K562 (cell line): Measurements from ENCODE around the gene CRY2. TPM values are rescaled to one million over a fixed set of nuclear protein-coding genes. Genes with fewer than 3 reads are reported as not detected.

ENCODE experiments used
- ARID2 ChIP-seq: fragments of 450-650 bp; IDR thresholded peaks from 2 replicates; pipeline ENCODE4 v1.6.1; 2017; ENCODE audit warnings: antibody characterized with exemption, mild to moderate bottlenecking
- FOS ChIP-seq: IDR thresholded peaks from 3 replicates; pipeline ENCODE4 v1.6.1; 2011; ENCODE audit not compliant: insufficient read length; ENCODE audit errors: extremely low read depth
- HDAC1 ChIP-seq, 2 experiments: fragments of 450-650 bp; IDR thresholded peaks; 2 replicates each; pipeline ENCODE4 v1.6.1; 2016 to 2017; ENCODE audit warnings: inconsistent platforms in 1 of 2, mild to moderate bottlenecking in 1 of 2, moderate library complexity in 1 of 2
- HNRNPK ChIP-seq: fragments of 200-400 bp; formaldehyde crosslinking; IDR thresholded peaks from one replicate; pipeline ENCODE4 v1.6.1; 2018; ENCODE audit warnings: mild to moderate bottlenecking, low read depth, low read length; ENCODE audit not compliant: poor library complexity, severe bottlenecking
- KAT7 ChIP-seq: sonication (generic); formaldehyde crosslinking; IDR thresholded peaks from 2 replicates; pipeline ENCODE4 v1.8.0; 2022; ENCODE audit warnings: missing genetic modification reagents, mild to moderate bottlenecking, borderline replicate concordance
- KDM4B ChIP-seq, 2 experiments: fragments of 450-650 bp in 1 of 2; sonication (generic) in 1 of 2; IDR thresholded peaks; 2 replicates each; pipeline ENCODE4 v1.6.1; 2016 to 2017; ENCODE audit warnings: borderline replicate concordance in 2 of 2, antibody characterized with exemption in 1 of 2, low read depth in 1 of 2, mild to moderate bottlenecking in 1 of 2
- MECOM ChIP-seq: fragments of 250-450 bp; sonication (Bioruptor Pico); IDR thresholded peaks from 2 replicates; pipeline ENCODE4 v1.8.0; 2022; ENCODE audit warnings: inconsistent platforms
- NR3C1 ChIP-seq: sonication (generic); formaldehyde crosslinking; IDR thresholded peaks from 2 replicates; pipeline ENCODE4 v1.8.1; 2022; ENCODE audit warnings: missing genetic modification reagents
- PML ChIP-seq: IDR thresholded peaks from 2 replicates; pipeline ENCODE4 v1.6.1; 2012; ENCODE audit warnings: low read length, inconsistent platforms
- PPARD ChIP-seq: fragments of 250-450 bp; sonication (Bioruptor Pico); IDR thresholded peaks from 2 replicates; pipeline ENCODE4 v1.8.0; 2022; ENCODE audit warnings: inconsistent platforms, mild to moderate bottlenecking, moderate library complexity
- RBBP5 ChIP-seq: fragments of 200-600 bp; sonication (generic); IDR thresholded peaks from 2 replicates; pipeline ENCODE4 v1.6.1; 2012; ENCODE audit warnings: borderline replicate concordance, mild to moderate bottlenecking, low read length, control low read depth, inconsistent platforms; ENCODE audit not compliant: insufficient read depth, poor library complexity, severe bottlenecking
- SMARCA5 ChIP-seq: fragments of 450-650 bp; IDR thresholded peaks from 2 replicates; pipeline ENCODE4 v1.6.1; 2016
- SMARCC2 ChIP-seq: fragments of 450-650 bp; IDR thresholded peaks from 2 replicates; pipeline ENCODE4 v1.6.1; 2017; ENCODE audit warnings: antibody characterized with exemption, moderate library complexity, mild to moderate bottlenecking, low read depth
- SREBF1 ChIP-seq: fragments of 150-350 bp; IDR thresholded peaks from 2 replicates; pipeline ENCODE4 v1.6.1; 2014; ENCODE audit warnings: antibody characterized with exemption, low read depth, low read length, borderline replicate concordance
- TARDBP ChIP-seq: fragments of 450-650 bp; IDR thresholded peaks from 2 replicates; pipeline ENCODE4 v1.6.1; 2016
- ZNF140 ChIP-seq: fragments of 250-450 bp; sonication (Bioruptor Pico); IDR thresholded peaks from 2 replicates; pipeline ENCODE4 v1.8.0; 2021; ENCODE audit warnings: moderate library complexity, mild to moderate bottlenecking, inconsistent platforms
- ZNF274 ChIP-seq: IDR thresholded peaks from 2 replicates; pipeline ENCODE4 v1.6.1; 2011; ENCODE audit warnings: low read depth, mild to moderate bottlenecking, low read length, moderate library complexity, borderline replicate concordance
- ZNF347 ChIP-seq: fragments of 450-650 bp; formaldehyde crosslinking; IDR thresholded peaks from 2 replicates; pipeline ENCODE4 v1.4.0; 2020; ENCODE audit warnings: low read depth, mild to moderate bottlenecking, moderate library complexity
- ZNF561 ChIP-seq: fragments of 450-650 bp; formaldehyde crosslinking; conservative IDR thresholded peaks from 2 replicates; pipeline ENCODE4 v1.4.0; 2020; ENCODE audit warnings: mild to moderate bottlenecking, moderate library complexity
- ZNF583 ChIP-seq: fragments of 250-450 bp; sonication (Bioruptor Pico); IDR thresholded peaks from 2 replicates; pipeline ENCODE4 v1.4.0; 2020
- polyA plus RNA-seq, 8 experiments: library from polyadenylated mRNA; depleted of rRNA in 4 of 8; stranded (reverse) in 5 of 8; unstranded in 3 of 8; fragments of >200 nt; fragmentation: Nextera tagmentation in 2 of 8; fragmentation: Illumina TruSeq in 1 of 8; extraction: Ambion mirVana in 2 of 8; extraction: Trizol in 1 of 8; gene quantifications; 2 replicates each; pipeline versions ENCODE4 v1.2.1 to v1.2.3, GENCODE V29; 2011 to 2014; ENCODE audit warnings: inconsistent platforms in 1 of 8, missing spikeins in 1 of 8
- total RNA-seq, 7 experiments: library from RNA; depleted of rRNA in 6 of 7; stranded (reverse); fragments of >200 nt in 6 of 7; fragmentation: Illumina TruSeq in 2 of 7; extraction: Trizol in 2 of 7; gene quantifications; 2 replicates each; pipeline versions ENCODE4 v1.2.1 to v1.2.3, GENCODE V29; 2011 to 2021; ENCODE audit warnings: low replicate concordance in 1 of 7
- TF ChIP-seq, protein P1 (sequence below), 2 experiments: IDR thresholded peaks in 1 of 2; conservative IDR thresholded peaks in 1 of 2; 2 replicates each; pipeline ENCODE4 v1.6.1; 2016; ENCODE audit warnings: low read depth in 2 of 2, mild to moderate bottlenecking in 1 of 2, missing compliant biosample characterization in 1 of 2, missing genetic modification characterization in 1 of 2, moderate library complexity in 1 of 2
- TF ChIP-seq, protein P2 (sequence below): fragments of 200-400 bp; formaldehyde crosslinking; IDR thresholded peaks from 2 replicates; pipeline ENCODE4 v1.6.1; 2017; ENCODE audit warnings: mild to moderate bottlenecking, low read depth, low read length, moderate library complexity
- TF ChIP-seq, protein P3 (sequence below): fragments of 250-450 bp; sonication (Bioruptor Pico); IDR thresholded peaks from 2 replicates; pipeline ENCODE4 v1.6.1; 2021; ENCODE audit warnings: mild to moderate bottlenecking

CRY2 gene
- total and polyA plus RNA-seq, 9 of the 15 experiments (the other 6 are each of a cell fraction or from before 2014, with no cell fraction given), result 2.3 to 23.9 (median 14.8) TPM

- TF ChIP-seq KDM4B (IDR thresholded peaks at IDR 0.05; ENCODE audit: borderline replicate concordance in 2 of 2, low read depth in 1 of 2), result no peak
- TF ChIP-seq ARID2, result no peak
- TF ChIP-seq ZNF140 (CRISPR knock-in tag), result no peak
- no peak for TF ChIP-seq KAT7
- no peak; the same call in 1 of the 2 replicates for TF ChIP-seq PML
- peak in 1 of 2 experiments; percentile 82; a peak in 2 of 4 replicates for TF ChIP-seq HDAC1 (IDR thresholded peaks at IDR 0.05)
- TF ChIP-seq TARDBP, result no peak
- TF ChIP-seq, protein P1, sequence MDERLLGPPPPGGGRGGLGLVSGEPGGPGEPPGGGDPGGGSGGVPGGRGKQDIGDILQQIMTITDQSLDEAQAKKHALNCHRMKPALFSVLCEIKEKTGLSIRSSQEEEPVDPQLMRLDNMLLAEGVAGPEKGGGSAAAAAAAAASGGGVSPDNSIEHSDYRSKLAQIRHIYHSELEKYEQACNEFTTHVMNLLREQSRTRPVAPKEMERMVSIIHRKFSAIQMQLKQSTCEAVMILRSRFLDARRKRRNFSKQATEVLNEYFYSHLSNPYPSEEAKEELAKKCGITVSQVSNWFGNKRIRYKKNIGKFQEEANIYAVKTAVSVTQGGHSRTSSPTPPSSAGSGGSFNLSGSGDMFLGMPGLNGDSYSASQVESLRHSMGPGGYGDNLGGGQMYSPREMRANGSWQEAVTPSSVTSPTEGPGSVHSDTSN (CRISPR knock-in tag; IDR thresholded peaks at IDR 0.05; ENCODE audit: low read depth), result no peak
- TF ChIP-seq, protein P1 (tag; conservative IDR thresholded peaks at IDR 0.05; ENCODE audit: low read depth), result peak; percentile 94
- TF ChIP-seq ZNF561, result no peak
- TF ChIP-seq ZNF347 (CRISPR knock-in tag), result no peak
- peak; percentile 96 for TF ChIP-seq MECOM (CRISPR knock-in tag)
- TF ChIP-seq, protein P2, sequence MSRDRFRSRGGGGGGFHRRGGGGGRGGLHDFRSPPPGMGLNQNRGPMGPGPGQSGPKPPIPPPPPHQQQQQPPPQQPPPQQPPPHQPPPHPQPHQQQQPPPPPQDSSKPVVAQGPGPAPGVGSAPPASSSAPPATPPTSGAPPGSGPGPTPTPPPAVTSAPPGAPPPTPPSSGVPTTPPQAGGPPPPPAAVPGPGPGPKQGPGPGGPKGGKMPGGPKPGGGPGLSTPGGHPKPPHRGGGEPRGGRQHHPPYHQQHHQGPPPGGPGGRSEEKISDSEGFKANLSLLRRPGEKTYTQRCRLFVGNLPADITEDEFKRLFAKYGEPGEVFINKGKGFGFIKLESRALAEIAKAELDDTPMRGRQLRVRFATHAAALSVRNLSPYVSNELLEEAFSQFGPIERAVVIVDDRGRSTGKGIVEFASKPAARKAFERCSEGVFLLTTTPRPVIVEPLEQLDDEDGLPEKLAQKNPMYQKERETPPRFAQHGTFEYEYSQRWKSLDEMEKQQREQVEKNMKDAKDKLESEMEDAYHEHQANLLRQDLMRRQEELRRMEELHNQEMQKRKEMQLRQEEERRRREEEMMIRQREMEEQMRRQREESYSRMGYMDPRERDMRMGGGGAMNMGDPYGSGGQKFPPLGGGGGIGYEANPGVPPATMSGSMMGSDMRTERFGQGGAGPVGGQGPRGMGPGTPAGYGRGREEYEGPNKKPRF, result no peak
- TF ChIP-seq NR3C1 (CRISPR knock-in tag), result no peak
- no peak for TF ChIP-seq SREBF1
- TF ChIP-seq SMARCA5, result no peak
- peak; percentile 70 for TF ChIP-seq FOS
- TF ChIP-seq PPARD (CRISPR knock-in tag), result no peak
- TF ChIP-seq, protein P3, sequence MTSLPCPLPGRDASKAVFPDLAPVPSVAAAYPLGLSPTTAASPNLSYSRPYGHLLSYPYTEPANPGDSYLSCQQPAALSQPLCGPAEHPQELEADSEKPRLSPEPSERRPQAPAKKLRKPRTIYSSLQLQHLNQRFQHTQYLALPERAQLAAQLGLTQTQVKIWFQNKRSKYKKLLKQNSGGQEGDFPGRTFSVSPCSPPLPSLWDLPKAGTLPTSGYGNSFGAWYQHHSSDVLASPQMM (CRISPR knock-in tag), result no peak
- no peak for TF ChIP-seq RBBP5
- TF ChIP-seq ZNF583 (CRISPR knock-in tag), result no peak
- peak; percentile 87 for TF ChIP-seq SMARCC2
- no peak for TF ChIP-seq ZNF274
- no peak for TF ChIP-seq HNRNPK
Observed at GRCh38 chr11:45879803-45880686, 32.8 kb downstream of the CRY2 start (continued).
